Gastrocnemius medialis (tissue), 4 donors: Measurements from ENCODE around the gene HYLS1.

Experiments
- POLR2A ChIP-seq, 2 donors: fragments of 450-650 bp; IDR thresholded peaks; one replicate each; pipeline ENCODE4 v1.6.1; 2017; ENCODE audit warnings: antibody characterized with exemption in 2 of 2, mild to moderate bottlenecking in 2 of 2, moderate library complexity in 2 of 2
- TF ChIP-seq, protein P1 (sequence below), 5 experiments: fragments of 450-650 bp in 3 of 5; fragments of 200-600 bp in 2 of 5; sonication (generic) in 2 of 5; IDR thresholded peaks in 4 of 5; conservative IDR thresholded peaks in 1 of 5; 1 replicate in 4 of 5; 2 replicates in 1 of 5; pipeline ENCODE4 v1.5.1; 2016 to 2019; ENCODE audit warnings: antibody characterized with exemption in 5 of 5, mild to moderate bottlenecking in 3 of 5, moderate library complexity in 3 of 5

- TF ChIP-seq, protein P1, sequence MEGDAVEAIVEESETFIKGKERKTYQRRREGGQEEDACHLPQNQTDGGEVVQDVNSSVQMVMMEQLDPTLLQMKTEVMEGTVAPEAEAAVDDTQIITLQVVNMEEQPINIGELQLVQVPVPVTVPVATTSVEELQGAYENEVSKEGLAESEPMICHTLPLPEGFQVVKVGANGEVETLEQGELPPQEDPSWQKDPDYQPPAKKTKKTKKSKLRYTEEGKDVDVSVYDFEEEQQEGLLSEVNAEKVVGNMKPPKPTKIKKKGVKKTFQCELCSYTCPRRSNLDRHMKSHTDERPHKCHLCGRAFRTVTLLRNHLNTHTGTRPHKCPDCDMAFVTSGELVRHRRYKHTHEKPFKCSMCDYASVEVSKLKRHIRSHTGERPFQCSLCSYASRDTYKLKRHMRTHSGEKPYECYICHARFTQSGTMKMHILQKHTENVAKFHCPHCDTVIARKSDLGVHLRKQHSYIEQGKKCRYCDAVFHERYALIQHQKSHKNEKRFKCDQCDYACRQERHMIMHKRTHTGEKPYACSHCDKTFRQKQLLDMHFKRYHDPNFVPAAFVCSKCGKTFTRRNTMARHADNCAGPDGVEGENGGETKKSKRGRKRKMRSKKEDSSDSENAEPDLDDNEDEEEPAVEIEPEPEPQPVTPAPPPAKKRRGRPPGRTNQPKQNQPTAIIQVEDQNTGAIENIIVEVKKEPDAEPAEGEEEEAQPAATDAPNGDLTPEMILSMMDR (IDR thresholded peaks at IDR 0.05 in 4 of 5, conservative IDR thresholded peaks at IDR 0.05 in 1 of 5) = no peak
- no peak for TF ChIP-seq POLR2A (IDR thresholded peaks at IDR 0.05)
Measured at GRCh38 chr11:125924384-125925007, 37.0 kb downstream of the HYLS1 start.
